SK-N-SH treated with all-trans-retinoic acid at 6 μM for 48 hours (cell line): ENCODE data around the gene GBF1.
"Not testable (repeated sequence)": the region's sequence is repeated elsewhere in the genome, so short reads cannot be mapped to it uniquely, and the experiment has no call there.

Experiments used
- ATAC-seq: fragments of 200-7000 bp; cut with Tn5 transposase; 3 replicates; pipeline ENCODE4 v1.9.1; 2020; ENCODE audit warnings: mild to moderate bottlenecking, moderate library complexity
- ARNTL ChIP-seq: fragments of 450-650 bp; formaldehyde crosslinking; IDR thresholded peaks from 2 replicates; pipeline ENCODE4 v1.5.0; 2020; ENCODE audit warnings: low read depth, mild to moderate bottlenecking, moderate library complexity, borderline replicate concordance
- BACH2 ChIP-seq: fragments of 250-450 bp; sonication (Bioruptor Pico); IDR thresholded peaks from 2 replicates; pipeline ENCODE4 v1.9.0; 2021; ENCODE audit warnings: mild to moderate bottlenecking, borderline replicate concordance
- CSDC2 ChIP-seq: fragments of 250-450 bp; sonication (Bioruptor Pico); IDR thresholded peaks from 2 replicates; pipeline ENCODE4 v1.5.0; 2020; ENCODE audit warnings: mild to moderate bottlenecking, moderate library complexity
- ESRRG ChIP-seq: fragments of 250-450 bp; sonication (Bioruptor Pico); IDR thresholded peaks from 2 replicates; pipeline ENCODE4 v1.6.1; 2021; ENCODE audit warnings: mild to moderate bottlenecking
- GLIS3 ChIP-seq: fragments of 250-450 bp; sonication (Bioruptor Pico); IDR thresholded peaks from 2 replicates; pipeline ENCODE4 v1.5.0; 2020; ENCODE audit warnings: mild to moderate bottlenecking, moderate library complexity
- ISL1 ChIP-seq: fragments of 250-450 bp; sonication (Bioruptor Pico); IDR thresholded peaks from 2 replicates; pipeline ENCODE4 v2.1.2; 2022; ENCODE audit warnings: mild to moderate bottlenecking, moderate library complexity
- OSR1 ChIP-seq: fragments of 250-450 bp; sonication (Bioruptor Pico); IDR thresholded peaks from 2 replicates; pipeline ENCODE4 v1.8.0; 2022; ENCODE audit warnings: moderate library complexity, mild to moderate bottlenecking, inconsistent platforms
- PPARA ChIP-seq: fragments of 250-450 bp; sonication (Bioruptor Pico); IDR thresholded peaks from 2 replicates; pipeline ENCODE4 v1.5.0; 2020; ENCODE audit warnings: mild to moderate bottlenecking, borderline replicate concordance
- RARB ChIP-seq: fragments of 250-450 bp; sonication (Bioruptor Pico); IDR thresholded peaks from 2 replicates; pipeline ENCODE4 v1.8.0; 2021; ENCODE audit warnings: mild to moderate bottlenecking, moderate library complexity
- TCF4 ChIP-seq: fragments of 250-450 bp; sonication (Bioruptor Pico); IDR thresholded peaks from 2 replicates; pipeline ENCODE4 v1.8.0; 2021; ENCODE audit warnings: mild to moderate bottlenecking, moderate library complexity, borderline replicate concordance
- TOX ChIP-seq: fragments of 250-450 bp; sonication (Bioruptor Pico); IDR thresholded peaks from 2 replicates; pipeline ENCODE4 v1.8.0; 2021; ENCODE audit warnings: mild to moderate bottlenecking, moderate library complexity, borderline replicate concordance
- ZFP3 ChIP-seq: fragments of 250-450 bp; sonication (Bioruptor Pico); IDR thresholded peaks from 2 replicates; pipeline ENCODE4 v1.5.0; 2020; ENCODE audit warnings: mild to moderate bottlenecking, moderate library complexity
- ZFP30 ChIP-seq: fragments of 450-650 bp; formaldehyde crosslinking; IDR thresholded peaks from 2 replicates; pipeline ENCODE4 v1.5.0; 2022; ENCODE audit warnings: mild to moderate bottlenecking, moderate library complexity
- ZNF565 ChIP-seq: fragments of 450-650 bp; formaldehyde crosslinking; conservative IDR thresholded peaks from 2 replicates; pipeline ENCODE4 v1.5.0; 2020; ENCODE audit warnings: low read depth, mild to moderate bottlenecking, moderate library complexity
- ZNF70 ChIP-seq: fragments of 450-650 bp; formaldehyde crosslinking; IDR thresholded peaks from 2 replicates; pipeline ENCODE4 v1.5.0; 2020; ENCODE audit warnings: mild to moderate bottlenecking, moderate library complexity
- ZNF8 ChIP-seq: fragments of 450-650 bp; formaldehyde crosslinking; IDR thresholded peaks from 2 replicates; pipeline ENCODE4 v1.5.0; 2020; ENCODE audit warnings: mild to moderate bottlenecking, moderate library complexity
- TF ChIP-seq, protein P1 (sequence below): fragments of 250-450 bp; sonication (Bioruptor Pico); IDR thresholded peaks from 2 replicates; pipeline ENCODE4 v1.8.0; 2020; ENCODE audit warnings: mild to moderate bottlenecking, moderate library complexity, borderline replicate concordance
- TF ChIP-seq, protein P2 (sequence below): fragments of 250-450 bp; sonication (Bioruptor Pico); IDR thresholded peaks from 2 replicates; pipeline ENCODE4 v1.8.0; 2021; ENCODE audit warnings: low read depth, mild to moderate bottlenecking, moderate library complexity, borderline replicate concordance
- TF ChIP-seq, protein P3 (sequence below): fragments of 250-450 bp; sonication (Bioruptor Pico); IDR thresholded peaks from 2 replicates; pipeline ENCODE4 v1.5.0; 2020; ENCODE audit warnings: mild to moderate bottlenecking, moderate library complexity
- TF ChIP-seq, protein P4 (sequence below): fragments of 250-450 bp; sonication (Bioruptor Pico); IDR thresholded peaks from 2 replicates; pipeline ENCODE4 v1.5.1; 2021; ENCODE audit warnings: mild to moderate bottlenecking, moderate library complexity

GBF1 gene

DNA sequence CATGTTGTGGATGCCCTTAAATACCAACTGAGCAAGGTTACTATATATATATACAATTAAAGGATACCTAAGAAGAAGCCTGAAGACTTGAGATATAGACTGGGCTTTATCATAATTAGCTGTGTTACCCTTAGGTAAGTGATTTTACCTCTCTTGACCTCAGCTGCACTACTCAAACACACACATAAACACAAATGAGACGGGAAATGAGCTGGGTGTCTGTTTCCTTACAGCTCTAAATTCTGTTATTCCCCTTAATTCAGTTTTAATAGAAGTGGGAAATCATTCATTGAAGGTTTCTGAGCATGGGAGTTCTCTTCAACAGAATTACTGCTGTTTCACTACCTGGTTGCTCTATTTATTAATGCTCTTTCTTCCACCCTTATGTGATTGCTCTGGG, 60.7 kb downstream of the GBF1 start (continued):
- TF ChIP-seq, protein P1, sequence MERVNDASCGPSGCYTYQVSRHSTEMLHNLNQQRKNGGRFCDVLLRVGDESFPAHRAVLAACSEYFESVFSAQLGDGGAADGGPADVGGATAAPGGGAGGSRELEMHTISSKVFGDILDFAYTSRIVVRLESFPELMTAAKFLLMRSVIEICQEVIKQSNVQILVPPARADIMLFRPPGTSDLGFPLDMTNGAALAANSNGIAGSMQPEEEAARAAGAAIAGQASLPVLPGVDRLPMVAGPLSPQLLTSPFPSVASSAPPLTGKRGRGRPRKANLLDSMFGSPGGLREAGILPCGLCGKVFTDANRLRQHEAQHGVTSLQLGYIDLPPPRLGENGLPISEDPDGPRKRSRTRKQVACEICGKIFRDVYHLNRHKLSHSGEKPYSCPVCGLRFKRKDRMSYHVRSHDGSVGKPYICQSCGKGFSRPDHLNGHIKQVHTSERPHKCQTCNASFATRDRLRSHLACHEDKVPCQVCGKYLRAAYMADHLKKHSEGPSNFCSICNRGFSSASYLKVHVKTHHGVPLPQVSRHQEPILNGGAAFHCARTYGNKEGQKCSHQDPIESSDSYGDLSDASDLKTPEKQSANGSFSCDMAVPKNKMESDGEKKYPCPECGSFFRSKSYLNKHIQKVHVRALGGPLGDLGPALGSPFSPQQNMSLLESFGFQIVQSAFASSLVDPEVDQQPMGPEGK (CRISPR knock-in tag) = no peak
- TF ChIP-seq GLIS3 (CRISPR knock-in tag) = no peak
- TF ChIP-seq, all 23 proteins: peak for 0

DNA sequence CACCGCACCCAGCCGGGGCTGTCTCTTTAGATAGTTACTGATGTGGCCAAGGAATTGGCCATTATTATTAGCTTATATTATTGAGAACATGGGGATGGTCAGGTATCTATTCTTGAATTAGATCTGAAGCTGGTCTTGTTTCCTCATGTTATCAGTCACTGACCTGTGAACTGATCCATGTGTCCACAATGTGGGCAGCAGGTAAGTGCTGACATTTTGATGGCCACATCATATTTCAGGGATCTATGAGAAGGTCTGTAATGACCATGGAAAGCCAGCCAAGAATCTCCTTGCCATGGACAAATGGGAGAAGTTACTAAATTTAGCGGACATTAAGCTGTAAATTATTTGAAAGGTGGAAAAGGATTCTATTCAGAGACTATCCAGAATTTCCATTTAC, 61.4 kb downstream of the GBF1 start:
- TF ChIP-seq GLIS3 (CRISPR knock-in tag) (no peak), RARB (CRISPR knock-in tag) (no peak)
- no peak for ATAC-seq

DNA sequence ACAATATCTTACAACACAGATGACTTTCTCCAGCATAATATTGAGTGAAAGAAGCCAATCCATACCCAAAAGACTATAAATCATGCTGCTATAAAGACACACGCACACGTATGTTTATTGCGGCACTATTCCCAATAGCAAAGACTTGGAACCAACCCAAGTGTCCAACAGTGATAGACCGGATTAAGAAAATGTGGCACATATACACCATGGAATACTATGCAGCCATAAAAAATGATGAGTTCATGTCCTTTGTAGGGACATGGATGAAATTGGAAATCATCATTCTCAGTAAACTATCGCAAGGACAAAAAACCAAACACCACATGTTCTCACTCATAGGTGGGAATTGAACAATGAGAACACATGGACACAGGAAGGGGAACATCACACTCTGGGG, 63.0 kb downstream of the GBF1 start:
- ATAC-seq = not testable (repeated sequence)

DNA sequence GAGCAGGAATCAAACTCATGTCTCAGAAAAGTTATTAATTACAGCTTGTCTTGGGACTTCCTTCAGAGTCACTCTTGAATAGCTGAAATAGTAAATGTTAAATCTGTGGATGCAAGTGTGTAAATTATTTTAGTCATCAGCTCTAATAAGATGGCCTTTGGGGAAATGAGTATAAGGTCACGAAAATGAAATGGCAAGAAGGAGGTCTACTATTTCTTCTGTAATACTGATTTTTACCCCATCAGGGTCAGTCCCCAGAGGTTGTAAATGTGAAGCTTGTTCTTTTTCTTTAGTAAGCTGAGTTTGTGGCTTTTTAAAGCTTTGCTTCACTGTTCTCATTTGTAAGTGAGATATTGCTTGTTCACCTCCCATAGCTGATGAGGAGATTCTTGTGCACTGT, 63.9 kb downstream of the GBF1 start:
- no peak for ATAC-seq
- TF ChIP-seq TOX (CRISPR knock-in tag) (no peak), ZFP30 (CRISPR knock-in tag) (no peak), GLIS3 (CRISPR knock-in tag) (no peak), RARB (CRISPR knock-in tag) (no peak), ESRRG (CRISPR knock-in tag) (no peak), ZNF70 (CRISPR knock-in tag) (no peak), TCF4 (CRISPR knock-in tag) (no peak), CSDC2 (CRISPR knock-in tag) (no peak), BACH2 (CRISPR knock-in tag) (no peak), ISL1 (CRISPR knock-in tag) (no peak), ZNF565 (CRISPR knock-in tag) (no peak), OSR1 (CRISPR knock-in tag) (no peak), PPARA (CRISPR knock-in tag) (no peak)
- TF ChIP-seq, protein P2, sequence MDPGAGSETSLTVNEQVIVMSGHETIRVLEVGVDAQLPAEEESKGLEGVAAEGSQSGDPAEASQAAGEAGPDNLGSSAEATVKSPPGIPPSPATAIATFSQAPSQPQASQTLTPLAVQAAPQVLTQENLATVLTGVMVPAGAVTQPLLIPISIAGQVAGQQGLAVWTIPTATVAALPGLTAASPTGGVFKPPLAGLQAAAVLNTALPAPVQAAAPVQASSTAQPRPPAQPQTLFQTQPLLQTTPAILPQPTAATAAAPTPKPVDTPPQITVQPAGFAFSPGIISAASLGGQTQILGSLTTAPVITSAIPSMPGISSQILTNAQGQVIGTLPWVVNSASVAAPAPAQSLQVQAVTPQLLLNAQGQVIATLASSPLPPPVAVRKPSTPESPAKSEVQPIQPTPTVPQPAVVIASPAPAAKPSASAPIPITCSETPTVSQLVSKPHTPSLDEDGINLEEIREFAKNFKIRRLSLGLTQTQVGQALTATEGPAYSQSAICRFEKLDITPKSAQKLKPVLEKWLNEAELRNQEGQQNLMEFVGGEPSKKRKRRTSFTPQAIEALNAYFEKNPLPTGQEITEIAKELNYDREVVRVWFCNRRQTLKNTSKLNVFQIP (CRISPR knock-in tag) = no peak
- TF ChIP-seq, protein P3, sequence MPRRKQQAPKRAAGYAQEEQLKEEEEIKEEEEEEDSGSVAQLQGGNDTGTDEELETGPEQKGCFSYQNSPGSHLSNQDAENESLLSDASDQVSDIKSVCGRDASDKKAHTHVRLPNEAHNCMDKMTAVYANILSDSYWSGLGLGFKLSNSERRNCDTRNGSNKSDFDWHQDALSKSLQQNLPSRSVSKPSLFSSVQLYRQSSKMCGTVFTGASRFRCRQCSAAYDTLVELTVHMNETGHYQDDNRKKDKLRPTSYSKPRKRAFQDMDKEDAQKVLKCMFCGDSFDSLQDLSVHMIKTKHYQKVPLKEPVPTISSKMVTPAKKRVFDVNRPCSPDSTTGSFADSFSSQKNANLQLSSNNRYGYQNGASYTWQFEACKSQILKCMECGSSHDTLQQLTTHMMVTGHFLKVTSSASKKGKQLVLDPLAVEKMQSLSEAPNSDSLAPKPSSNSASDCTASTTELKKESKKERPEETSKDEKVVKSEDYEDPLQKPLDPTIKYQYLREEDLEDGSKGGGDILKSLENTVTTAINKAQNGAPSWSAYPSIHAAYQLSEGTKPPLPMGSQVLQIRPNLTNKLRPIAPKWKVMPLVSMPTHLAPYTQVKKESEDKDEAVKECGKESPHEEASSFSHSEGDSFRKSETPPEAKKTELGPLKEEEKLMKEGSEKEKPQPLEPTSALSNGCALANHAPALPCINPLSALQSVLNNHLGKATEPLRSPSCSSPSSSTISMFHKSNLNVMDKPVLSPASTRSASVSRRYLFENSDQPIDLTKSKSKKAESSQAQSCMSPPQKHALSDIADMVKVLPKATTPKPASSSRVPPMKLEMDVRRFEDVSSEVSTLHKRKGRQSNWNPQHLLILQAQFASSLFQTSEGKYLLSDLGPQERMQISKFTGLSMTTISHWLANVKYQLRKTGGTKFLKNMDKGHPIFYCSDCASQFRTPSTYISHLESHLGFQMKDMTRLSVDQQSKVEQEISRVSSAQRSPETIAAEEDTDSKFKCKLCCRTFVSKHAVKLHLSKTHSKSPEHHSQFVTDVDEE (CRISPR knock-in tag) = no peak
- TF ChIP-seq, protein P4, sequence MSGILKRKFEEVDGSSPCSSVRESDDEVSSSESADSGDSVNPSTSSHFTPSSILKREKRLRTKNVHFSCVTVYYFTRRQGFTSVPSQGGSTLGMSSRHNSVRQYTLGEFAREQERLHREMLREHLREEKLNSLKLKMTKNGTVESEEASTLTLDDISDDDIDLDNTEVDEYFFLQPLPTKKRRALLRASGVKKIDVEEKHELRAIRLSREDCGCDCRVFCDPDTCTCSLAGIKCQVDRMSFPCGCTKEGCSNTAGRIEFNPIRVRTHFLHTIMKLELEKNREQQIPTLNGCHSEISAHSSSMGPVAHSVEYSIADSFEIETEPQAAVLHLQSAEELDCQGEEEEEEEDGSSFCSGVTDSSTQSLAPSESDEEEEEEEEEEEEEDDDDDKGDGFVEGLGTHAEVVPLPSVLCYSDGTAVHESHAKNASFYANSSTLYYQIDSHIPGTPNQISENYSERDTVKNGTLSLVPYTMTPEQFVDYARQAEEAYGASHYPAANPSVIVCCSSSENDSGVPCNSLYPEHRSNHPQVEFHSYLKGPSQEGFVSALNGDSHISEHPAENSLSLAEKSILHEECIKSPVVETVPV (CRISPR knock-in tag) = no peak
- TF ChIP-seq, protein P1 (CRISPR knock-in tag) = no peak

DNA sequence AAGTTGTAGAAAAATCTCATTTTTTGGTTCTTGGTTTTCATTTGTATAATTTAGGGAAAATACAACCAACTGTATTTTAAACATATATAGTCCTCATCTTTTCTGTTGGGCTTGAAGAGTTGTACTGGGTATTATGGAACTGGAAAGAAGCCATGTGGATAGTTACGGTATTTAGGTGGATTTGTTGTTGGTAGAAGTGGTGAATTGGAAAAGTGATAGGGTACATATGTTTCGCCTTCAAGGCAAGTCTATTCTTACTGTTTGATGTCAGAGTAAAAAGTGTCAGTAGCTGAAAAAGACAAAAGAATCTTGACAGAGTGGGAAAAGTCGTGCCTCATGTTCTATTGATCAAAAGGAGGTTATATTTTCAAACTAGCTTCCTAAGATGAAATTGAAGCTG, 64.6 kb downstream of the GBF1 start:
- no peak for ATAC-seq
- TF ChIP-seq TCF4 (CRISPR knock-in tag) (no peak), GLIS3 (CRISPR knock-in tag) (no peak), ZNF70 (CRISPR knock-in tag) (no peak), ZFP3 (CRISPR knock-in tag) (no peak), RARB (CRISPR knock-in tag) (no peak), BACH2 (CRISPR knock-in tag) (no peak), ISL1 (CRISPR knock-in tag) (no peak), ZNF8 (CRISPR knock-in tag) (no peak), TOX (CRISPR knock-in tag) (no peak), ARNTL (CRISPR knock-in tag) (no peak), PPARA (CRISPR knock-in tag) (no peak)
- TF ChIP-seq, protein P1 (CRISPR knock-in tag) = no peak
- TF ChIP-seq, protein P2 (CRISPR knock-in tag) = no peak
